DND-41 (cell line): ENCODE results near the gene GPATCH2.

ENCODE experiments used
- ATAC-seq: fragments of 200-7000 bp; cut with Tn5 transposase; 3 replicates; pipeline ENCODE4 v1.9.1; 2021; ENCODE audit warnings: low read depth; ENCODE audit not compliant: insufficient read depth
- DNase-seq: peaks from one replicate; pipeline ENCODE4 v3.0.0-alpha.2; 2020
- H2AFZ ChIP-seq: 2 replicates; pipeline ENCODE4 v1.6.0; 2012; ENCODE audit warnings: low read depth, low read length
- H3K27ac ChIP-seq: 2 replicates; pipeline ENCODE4 v1.5.1; 2012; ENCODE audit warnings: low read length, inconsistent platforms
- H3K27me3 ChIP-seq: fragments of 200-600 bp; sonication (generic); 2 replicates; pipeline ENCODE4 v1.6.0; 2012; ENCODE audit warnings: low read length, mild to moderate bottlenecking, inconsistent platforms; ENCODE audit not compliant: insufficient read depth, poor library complexity
- H3K36me3 ChIP-seq: 2 replicates; pipeline ENCODE4 v1.5.1; 2012; ENCODE audit warnings: low read length, inconsistent platforms; ENCODE audit not compliant: insufficient read depth
- H3K4me1 ChIP-seq: 2 replicates; pipeline ENCODE4 v1.5.1; 2012; ENCODE audit warnings: mild to moderate bottlenecking, low read length; ENCODE audit not compliant: insufficient read depth
- H3K4me2 ChIP-seq: 2 replicates; pipeline ENCODE4 v1.6.0; 2012; ENCODE audit warnings: mild to moderate bottlenecking, moderate library complexity, low read length, inconsistent platforms; ENCODE audit not compliant: insufficient read depth
- H3K4me3 ChIP-seq, 2 experiments: fragments of 200-600 bp in 1 of 2; shearing (Covaris generic) in 1 of 2; 2 replicates each; pipeline ENCODE4 v1.5.1; 2012 to 2016; ENCODE audit warnings: inconsistent platforms in 2 of 2, low read length in 2 of 2, mild to moderate bottlenecking in 2 of 2, low read depth in 1 of 2, moderate library complexity in 1 of 2
- H3K79me2 ChIP-seq: 2 replicates; pipeline ENCODE4 v1.6.0; 2012; ENCODE audit warnings: low read length, inconsistent platforms; ENCODE audit not compliant: insufficient read depth
- H3K9ac ChIP-seq: 2 replicates; pipeline ENCODE4 v1.6.0; 2012; ENCODE audit warnings: low read depth, mild to moderate bottlenecking, inconsistent platforms, low read length, moderate library complexity
- H3K9me3 ChIP-seq: 2 replicates; pipeline ENCODE4 v1.5.1; 2012; ENCODE audit warnings: low read length, moderate library complexity, mild to moderate bottlenecking, inconsistent platforms; ENCODE audit not compliant: insufficient read depth, severe bottlenecking
- H4K20me1 ChIP-seq: 2 replicates; pipeline ENCODE4 v1.6.0; 2012; ENCODE audit warnings: low read length; ENCODE audit not compliant: insufficient read depth
- EZH2 ChIP-seq: IDR thresholded peaks from 3 replicates; pipeline ENCODE4 v1.6.1; 2012; ENCODE audit warnings: borderline replicate concordance, low read depth, mild to moderate bottlenecking, moderate library complexity, low read length, inconsistent platforms; ENCODE audit not compliant: severe bottlenecking
- TF ChIP-seq, protein P1 (sequence below): IDR thresholded peaks from 2 replicates; pipeline ENCODE4 v1.5.1; 2012; ENCODE audit warnings: borderline replicate concordance, low read length, moderate library complexity, mild to moderate bottlenecking; ENCODE audit not compliant: poor library complexity, severe bottlenecking; ENCODE audit errors: extremely low read depth

GPATCH2 gene

DNA sequence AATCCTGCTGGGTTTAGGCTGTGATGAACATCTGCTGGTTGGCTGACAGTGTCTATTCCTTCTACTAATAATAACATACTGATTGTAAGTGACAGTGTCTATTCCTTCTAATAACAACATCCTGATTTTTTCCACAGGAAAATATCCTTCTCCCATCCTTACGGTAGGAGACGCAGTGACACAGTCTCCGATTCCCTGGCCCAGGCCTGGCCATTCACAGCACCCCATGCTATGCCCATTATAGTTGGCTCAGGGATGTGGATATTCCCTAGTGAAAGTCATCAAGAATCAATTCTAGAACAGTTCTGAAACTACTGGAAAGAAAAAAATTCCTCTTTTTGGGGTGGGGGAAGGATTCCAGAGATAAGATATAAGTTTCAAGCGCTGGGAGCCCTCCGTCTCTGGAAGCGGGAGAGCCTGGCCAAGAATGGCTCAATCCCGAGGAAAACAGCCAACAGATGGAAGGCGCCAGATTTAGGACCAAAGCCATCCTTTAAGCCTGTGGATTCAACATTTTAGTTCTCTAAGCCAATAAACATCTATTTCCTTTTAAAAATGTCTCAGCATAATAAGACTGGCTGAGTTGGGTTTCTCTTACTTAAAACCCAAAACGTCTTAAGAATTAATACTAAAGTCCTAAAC lies 88.6 kb downstream of the GPATCH2 start:
- H3K4me3 ChIP-seq: no peak overlapping the region
- H3K4me2 ChIP-seq: no peak overlapping the region
- no peak overlapping the region for H3K9ac ChIP-seq
- H3K27ac ChIP-seq: no peak overlapping the region
- no peaks in the 10 kb centered on the region for H3K27me3 ChIP-seq
- no peaks in the 10 kb centered on the region for H4K20me1 ChIP-seq
- H3K4me1 ChIP-seq: no peaks in the 10 kb centered on the region
- TF ChIP-seq, protein P1, sequence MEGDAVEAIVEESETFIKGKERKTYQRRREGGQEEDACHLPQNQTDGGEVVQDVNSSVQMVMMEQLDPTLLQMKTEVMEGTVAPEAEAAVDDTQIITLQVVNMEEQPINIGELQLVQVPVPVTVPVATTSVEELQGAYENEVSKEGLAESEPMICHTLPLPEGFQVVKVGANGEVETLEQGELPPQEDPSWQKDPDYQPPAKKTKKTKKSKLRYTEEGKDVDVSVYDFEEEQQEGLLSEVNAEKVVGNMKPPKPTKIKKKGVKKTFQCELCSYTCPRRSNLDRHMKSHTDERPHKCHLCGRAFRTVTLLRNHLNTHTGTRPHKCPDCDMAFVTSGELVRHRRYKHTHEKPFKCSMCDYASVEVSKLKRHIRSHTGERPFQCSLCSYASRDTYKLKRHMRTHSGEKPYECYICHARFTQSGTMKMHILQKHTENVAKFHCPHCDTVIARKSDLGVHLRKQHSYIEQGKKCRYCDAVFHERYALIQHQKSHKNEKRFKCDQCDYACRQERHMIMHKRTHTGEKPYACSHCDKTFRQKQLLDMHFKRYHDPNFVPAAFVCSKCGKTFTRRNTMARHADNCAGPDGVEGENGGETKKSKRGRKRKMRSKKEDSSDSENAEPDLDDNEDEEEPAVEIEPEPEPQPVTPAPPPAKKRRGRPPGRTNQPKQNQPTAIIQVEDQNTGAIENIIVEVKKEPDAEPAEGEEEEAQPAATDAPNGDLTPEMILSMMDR: no peak
- no peaks in the 10 kb centered on the region for H3K9me3 ChIP-seq
- no peak overlapping the region for H2AFZ ChIP-seq
- ATAC-seq (no peak), DNase-seq (no peak)
- no peaks in the 10 kb centered on the region for H3K36me3 ChIP-seq
- no peaks in the 10 kb centered on the region for H3K79me2 ChIP-seq

DNA sequence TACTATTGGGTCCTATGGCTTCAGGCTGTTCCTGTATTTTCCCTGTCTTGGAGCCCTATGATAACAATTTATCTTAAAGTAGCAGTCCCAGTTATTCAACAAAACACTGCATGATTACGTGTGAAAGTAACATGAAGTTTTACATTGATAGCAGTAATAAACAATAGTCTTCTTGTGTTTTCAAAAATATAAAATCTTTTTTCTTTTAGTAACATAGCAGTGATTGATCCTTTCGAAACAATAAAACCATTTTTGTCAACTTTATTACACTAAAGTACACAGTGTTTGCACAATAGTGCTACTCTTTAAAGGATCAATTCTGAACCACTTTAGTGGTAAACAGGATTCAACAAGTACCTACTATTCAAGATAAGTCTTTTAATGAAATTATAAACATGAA lies 90.6 kb downstream of the GPATCH2 start:
- Histone ChIP-seq H4K20me1 (no peaks in the 10 kb centered on the region), H3K4me3 (no peak overlapping the region), H3K79me2 (no peaks in the 10 kb centered on the region), H3K27ac (no peak overlapping the region), H3K4me2 (no peak overlapping the region), H3K27me3 (no peaks in the 10 kb centered on the region), H2AFZ (no peak overlapping the region), H3K9me3 (no peaks in the 10 kb centered on the region), H3K9ac (no peak overlapping the region), H3K36me3 (no peaks in the 10 kb centered on the region), H3K4me1 (no peaks in the 10 kb centered on the region)
- no peak for DNase-seq
- no peak for ATAC-seq
- no peak for TF ChIP-seq EZH2
- TF ChIP-seq, protein P1: no peak

DNA sequence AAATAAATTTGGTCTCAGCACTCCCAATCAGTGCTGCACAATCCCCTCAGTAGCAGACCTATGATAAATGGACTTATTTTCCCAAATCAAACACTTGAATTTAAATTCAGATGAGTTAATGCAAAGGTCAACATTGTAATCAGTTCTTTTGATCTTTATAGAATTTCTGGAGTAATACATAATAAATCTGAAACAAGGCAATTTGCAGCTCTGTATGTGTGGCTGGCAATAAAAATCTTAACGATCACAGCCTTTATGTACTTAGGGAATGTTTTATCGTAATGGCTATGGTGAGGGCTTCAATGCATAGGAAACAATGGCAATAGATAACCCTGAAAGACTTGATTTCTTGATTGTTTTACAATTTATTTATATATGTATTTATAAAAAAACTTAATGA lies 91.4 kb downstream of the GPATCH2 start:
- no peak overlapping the region for H3K27ac ChIP-seq
- no peaks in the 10 kb centered on the region for H3K79me2 ChIP-seq
- H3K9me3 ChIP-seq: no peaks in the 10 kb centered on the region
- H3K36me3 ChIP-seq: no peaks in the 10 kb centered on the region
- TF ChIP-seq, protein P1: no peak
- TF ChIP-seq EZH2: no peak
- H3K9ac ChIP-seq: no peak overlapping the region
- H3K4me1 ChIP-seq: no peaks in the 10 kb centered on the region
- ATAC-seq: no peak
- H4K20me1 ChIP-seq: no peaks in the 10 kb centered on the region
- H2AFZ ChIP-seq: no peak overlapping the region
- DNase-seq: no peak
- no peak overlapping the region for H3K4me2 ChIP-seq
- H3K4me3 ChIP-seq: no peak overlapping the region
- no peaks in the 10 kb centered on the region for H3K27me3 ChIP-seq
